Adrenal gland (tissue), 5 donors: ENCODE results near the gene C4BPA.

Experiments used
- CTCF ChIP-seq, 6 experiments: fragments of 450-650 bp in 4 of 6; fragments of 200-600 bp in 2 of 6; sonication (generic) in 1 of 6; IDR thresholded peaks; 1 replicate in 5 of 6; 2 replicates in 1 of 6; pipeline versions ENCODE4 v1.5.1 to v1.8.0; 2016 to 2021; ENCODE audit warnings: antibody characterized with exemption in 6 of 6, mild to moderate bottlenecking in 2 of 6, moderate library complexity in 1 of 6
- POLR2A ChIP-seq, 2 donors: fragments of 450-650 bp; IDR thresholded peaks; one replicate each; pipeline ENCODE4 v1.6.1; 2017; ENCODE audit warnings: antibody characterized with exemption in 2 of 2, mild to moderate bottlenecking in 2 of 2, moderate library complexity in 1 of 2
- donor health status: DM: no; HTN: no; CAD: no.

- TF ChIP-seq CTCF (IDR thresholded peaks at IDR 0.05) (no peak), POLR2A (IDR thresholded peaks at IDR 0.05) (no peak)
These were observed 68.9 kb downstream of the C4BPA start for GRCh38 chr1:207172885-207173284.
